Measurements from ENCODE around the gene CCHCR1. TPM values are rescaled to one million over a fixed set of nuclear protein-coding genes. Genes with fewer than 3 reads are reported as not detected.
A peak's percentile ranks its signal among the peaks of the same experiment; 100 is the strongest.

Gene CCHCR1
- total RNA-seq, 5 donors from 2014 or later (not counting 1 experiment from before 2014, with no cell fraction given) = 20.7 to 38.6 (median 28.1) TPM

DNA sequence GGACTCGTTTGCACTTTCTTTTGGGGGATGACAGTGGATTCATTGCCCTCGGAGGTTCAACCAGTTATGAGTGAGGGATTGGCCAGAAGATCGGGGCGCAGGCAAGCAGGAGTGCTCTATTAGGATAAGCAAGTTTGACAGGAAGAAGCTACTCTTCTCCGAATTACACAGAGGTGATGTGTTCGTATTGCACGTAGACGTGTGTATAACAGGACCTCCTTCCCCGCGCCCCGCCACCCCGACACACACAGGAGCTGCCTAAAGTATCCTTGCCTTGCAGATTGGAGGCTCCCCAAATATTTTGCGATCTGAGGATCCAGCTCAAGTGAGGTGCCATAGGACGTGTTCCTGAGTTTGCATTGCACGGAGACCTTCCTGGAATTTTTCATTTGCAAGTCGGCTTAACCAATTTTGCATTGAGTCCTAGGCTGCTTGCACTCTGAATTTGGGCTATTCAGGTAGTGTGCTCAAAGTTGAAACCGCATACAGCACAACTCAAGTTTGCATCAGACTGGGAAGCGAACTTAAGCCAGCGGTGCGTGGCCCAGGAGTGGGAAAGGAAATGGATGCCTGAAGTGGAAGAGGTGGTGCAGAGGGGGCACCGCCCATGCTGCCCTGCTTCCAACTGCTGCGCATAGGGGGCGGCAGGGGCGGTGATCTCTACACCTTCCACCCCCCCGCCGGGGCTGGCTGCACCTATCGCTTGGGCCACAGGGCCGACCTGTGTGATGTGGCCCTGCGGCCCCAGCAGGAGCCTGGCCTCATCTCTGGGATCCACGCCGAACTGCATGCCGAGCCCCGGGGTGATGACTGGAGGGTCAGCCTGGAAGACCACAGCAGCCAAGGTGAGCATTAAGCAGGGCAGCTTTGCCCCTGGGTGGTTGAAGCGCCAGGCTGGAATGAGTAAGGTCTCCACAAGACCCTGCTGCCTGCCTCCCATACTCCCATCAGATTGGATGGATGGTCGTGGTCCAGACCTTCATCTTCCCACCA, 1.6 kb upstream of the CCHCR1 start:
- H3K27ac ChIP-seq (ENCODE audit: low read length) = no peak overlapping the region
- Mint-ChIP-seq H3K4me1 (peaks cover 24 to 32% (median 27%) of the 10 kb centered on the region in 3 donors), H3K27ac (peak overlapping the region; percentile 68 to 84), H3K36me3 (peaks cover 15% of the 10 kb centered on the region), H3K9me3 (no peaks in the 10 kb centered on the region), H3K27me3 (no peaks in the 10 kb centered on the region), H3K4me3 (peak overlapping the region; percentile 82 to 90 (median 88))
- ATAC-seq (replicated peaks in 1 of 4) (peak in 1 of 4 experiments; percentile 1), DNase-seq (peak in 12 of 35 experiments; percentile 6 to 39 (median 19))
- peaks cover 7 to 23% of the 10 kb centered on the region in 2 experiments for H3K4me1 ChIP-seq (ENCODE audit: control insufficient read depth in 1 of 2, extremely low read depth in 1 of 2, insufficient read depth in 2 of 2, low read length in 2 of 2)
- POLR2A ChIA-PET = interaction anchor here in 1 of 2 donors (0.7 kb wide), 1 partner anchor 38 kb away, joined by 3 read pairs; no protein-coding TSS in a partner anchor
- peak overlapping the region; percentile 70 to 93 for H3K4me3 ChIP-seq (ENCODE audit: control insufficient read depth in 1 of 2, extremely low read depth in 1 of 2, low read length in 1 of 2)
- 25% methylated on average over 21 of the region's 35 CpGs for WGBS (ENCODE audit: insufficient coverage)
- H3K9me3 ChIP-seq = no peaks in the 10 kb centered on the region
- CTCF ChIA-PET = interaction anchor here in 1 of 2 donors (0.8 to 1.9 kb wide), 5 partner anchors 11 to 1018 kb away, joined by 3 to 10 read pairs (median 6); no protein-coding TSS in a partner anchor
- H3K27me3 ChIP-seq (replicated peaks in 1 of 2; ENCODE audit: control insufficient read depth in 2 of 2, extremely low read depth in 1 of 2, insufficient read depth in 2 of 2, low read length in 1 of 2) = no peaks in the 10 kb centered on the region
- H3K36me3 ChIP-seq (ENCODE audit: control insufficient read depth in 2 of 2, extremely low read depth in 1 of 2, insufficient read depth in 1 of 2, low read length in 1 of 2) = peaks cover 0 to 7% of the 10 kb centered on the region in 2 donors

DNA sequence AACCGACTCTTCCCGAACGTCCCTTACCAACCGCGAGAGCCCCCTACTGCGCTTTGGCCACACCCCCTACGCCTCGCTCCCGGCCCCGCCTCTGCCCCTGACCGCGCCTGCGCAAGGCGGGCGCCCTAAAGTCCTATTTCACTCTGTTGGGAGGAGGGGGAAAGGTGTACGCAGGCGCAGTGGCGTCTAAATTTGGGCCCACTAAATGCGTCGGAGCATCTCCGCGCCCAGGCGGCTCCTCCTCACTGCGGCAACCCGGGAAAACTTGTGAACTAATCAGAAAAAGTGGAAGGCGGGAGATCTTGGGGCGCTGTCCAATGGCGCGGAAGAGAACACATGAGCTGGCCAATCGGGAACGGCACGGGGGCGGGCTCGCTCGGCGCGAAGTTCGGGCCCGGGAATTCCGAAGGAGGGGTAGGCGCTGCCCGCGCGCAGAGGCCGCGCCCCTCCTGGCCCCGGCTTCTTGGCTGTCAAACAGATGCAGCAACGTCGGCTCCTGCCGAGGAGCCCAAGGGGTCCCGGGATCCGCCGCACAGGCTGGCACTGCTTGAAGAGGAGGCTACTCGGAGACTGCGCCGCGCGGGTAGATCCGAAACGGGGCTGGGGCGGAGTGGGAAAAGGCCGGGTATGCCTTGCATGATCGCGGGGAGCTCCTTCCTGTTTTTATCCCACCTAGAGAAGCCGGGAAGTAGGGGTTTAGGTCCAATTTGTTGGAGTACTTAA, 699 bp upstream of the CCHCR1 start, which contains the start of gene TCF19:
TCF19 (plus strand) TSS at position 450 of the 723 bp plus-strand sequence. CDS start 881 bp downstream, outside the sequence.
- Mint-ChIP-seq H3K27me3 (no peaks in the 10 kb centered on the region), H3K36me3 (peaks cover 15% of the 10 kb centered on the region), H3K4me3 (peak within 1 kb of the TSS; percentile 82 to 90 (median 88)), H3K4me1 (peaks cover 24 to 32% (median 27%) of the 10 kb centered on the region in 3 donors), H3K27ac (peak within 1 kb of the TSS; percentile 77 to 84), H3K9me3 (no peaks in the 10 kb centered on the region)
- Histone ChIP-seq H3K36me3 (ENCODE audit: control insufficient read depth in 2 of 2, extremely low read depth in 1 of 2, insufficient read depth in 1 of 2, low read length in 1 of 2) (peaks cover 0 to 7% of the 10 kb centered on the region in 2 donors), H3K4me1 (ENCODE audit: control insufficient read depth in 1 of 2, extremely low read depth in 1 of 2, insufficient read depth in 2 of 2, low read length in 2 of 2) (peaks cover 7 to 23% of the 10 kb centered on the region in 2 experiments), H3K27me3 (replicated peaks in 1 of 2; ENCODE audit: control insufficient read depth in 2 of 2, extremely low read depth in 1 of 2, insufficient read depth in 2 of 2, low read length in 1 of 2) (no peaks in the 10 kb centered on the region), H3K9me3 (no peaks in the 10 kb centered on the region), H3K4me3 (ENCODE audit: control insufficient read depth in 1 of 2, extremely low read depth in 1 of 2, low read length in 1 of 2) (peak within 1 kb of the TSS; percentile 70 to 93), H3K27ac (ENCODE audit: low read length) (peak within 1 kb of the TSS; percentile 77)
- DNase-seq = peak; percentile 97 to 100 (median 98)
- ATAC-seq (replicated peaks in 1 of 4) = peak; percentile 93 to 95 (median 95)
- POLR2A ChIA-PET = interaction anchor here in 1 of 2 donors (0.7 kb wide), 1 partner anchor 38 kb away, joined by 3 read pairs; no protein-coding TSS in a partner anchor
- WGBS (ENCODE audit: insufficient coverage) = under 1% methylated on average over 50 of the region's 65 CpGs
- CTCF ChIA-PET = interaction anchor here in 1 of 2 donors (0.8 to 1.9 kb wide), 5 partner anchors 10 to 1019 kb away, joined by 3 to 10 read pairs (median 6); no protein-coding TSS in a partner anchor

DNA sequence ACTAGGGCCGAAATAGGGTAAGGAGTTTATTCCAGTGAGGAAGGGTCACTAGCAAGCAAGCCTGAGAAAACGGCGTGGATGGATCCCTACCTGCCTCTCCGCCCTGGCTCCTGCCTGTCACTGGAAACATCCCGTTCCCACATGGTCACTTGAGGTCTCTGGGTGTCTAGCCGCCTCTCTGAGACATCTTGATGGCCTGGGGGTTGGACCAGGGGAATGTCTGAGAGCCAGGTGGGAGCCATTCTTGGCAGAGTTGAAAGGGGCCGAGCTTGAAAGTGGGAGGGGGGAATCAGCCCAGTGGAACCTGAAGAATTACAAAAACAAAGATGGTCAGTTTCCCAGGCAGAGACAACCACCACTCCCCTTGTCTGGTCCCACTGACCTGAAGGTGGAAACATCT, 961 bp downstream of the CCHCR1 start:
- H3K27me3 Mint-ChIP-seq = no peaks in the 10 kb centered on the region
- no peak overlapping the region for H3K27ac Mint-ChIP-seq
- POLR2A ChIA-PET = no interaction called here
- peaks cover 0 to 2% of the 10 kb centered on the region in 2 donors for H3K36me3 ChIP-seq (ENCODE audit: control insufficient read depth in 2 of 2, extremely low read depth in 1 of 2, insufficient read depth in 1 of 2, low read length in 1 of 2)
- H3K27ac ChIP-seq (ENCODE audit: low read length) = no peak overlapping the region
- H3K4me1 Mint-ChIP-seq = peaks cover 24 to 32% (median 27%) of the 10 kb centered on the region in 3 donors
- WGBS (ENCODE audit: insufficient coverage) = 100% methylated on average over 3 of the region's 7 CpGs
- no peaks in the 10 kb centered on the region for H3K9me3 Mint-ChIP-seq
- H3K4me3 ChIP-seq (ENCODE audit: control insufficient read depth in 1 of 2, extremely low read depth in 1 of 2, low read length in 1 of 2) = no peak overlapping the region
- peaks cover 7 to 23% of the 10 kb centered on the region in 2 experiments for H3K4me1 ChIP-seq (ENCODE audit: control insufficient read depth in 1 of 2, extremely low read depth in 1 of 2, insufficient read depth in 2 of 2, low read length in 2 of 2)
- CTCF ChIA-PET = no interaction called here
- no peaks in the 10 kb centered on the region for H3K9me3 ChIP-seq
- H3K36me3 Mint-ChIP-seq = peaks cover 23% of the 10 kb centered on the region
- peak overlapping the region in 2 of 3 donors; percentile 82 to 90 for H3K4me3 Mint-ChIP-seq
- H3K27me3 ChIP-seq (replicated peaks in 1 of 2; ENCODE audit: control insufficient read depth in 2 of 2, extremely low read depth in 1 of 2, insufficient read depth in 2 of 2, low read length in 1 of 2) = no peaks in the 10 kb centered on the region
- DNase-seq = no peak
- ATAC-seq (replicated peaks in 1 of 4) = no peak

DNA sequence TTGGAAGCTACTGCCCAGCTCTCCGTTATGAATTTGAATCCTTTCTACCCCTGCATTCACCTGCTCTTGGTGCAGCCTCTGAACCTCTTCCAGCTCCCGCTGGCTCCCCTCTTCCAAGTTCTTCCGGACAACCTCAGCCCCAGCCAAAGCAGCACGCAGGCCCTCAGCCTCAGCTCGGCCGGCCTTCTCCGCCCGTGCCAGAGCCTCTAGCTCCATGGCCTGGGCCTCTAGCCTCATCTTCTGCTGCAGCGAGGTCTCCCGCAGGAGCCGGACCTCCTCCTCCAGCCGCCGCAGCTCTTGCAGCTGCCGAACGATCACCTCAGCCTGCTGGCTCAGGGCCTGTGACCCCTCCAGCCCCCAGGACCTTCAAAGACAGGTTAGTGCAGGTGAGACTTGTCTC, 3.2 kb downstream of the CCHCR1 start:
- ATAC-seq (replicated peaks in 1 of 4) (no peak), DNase-seq (no peak)
- POLR2A ChIA-PET = no interaction called here
- Histone ChIP-seq H3K9me3 (no peaks in the 10 kb centered on the region), H3K36me3 (ENCODE audit: control insufficient read depth in 2 of 2, extremely low read depth in 1 of 2, insufficient read depth in 1 of 2, low read length in 1 of 2) (peaks cover 3 to 7% of the 10 kb centered on the region in 2 donors), H3K4me3 (ENCODE audit: control insufficient read depth in 1 of 2, extremely low read depth in 1 of 2, low read length in 1 of 2) (no peak overlapping the region), H3K4me1 (ENCODE audit: control insufficient read depth in 1 of 2, extremely low read depth in 1 of 2, insufficient read depth in 2 of 2, low read length in 2 of 2) (peaks cover 7 to 18% of the 10 kb centered on the region in 2 experiments), H3K27me3 (replicated peaks in 1 of 2; ENCODE audit: control insufficient read depth in 2 of 2, extremely low read depth in 1 of 2, insufficient read depth in 2 of 2, low read length in 1 of 2) (no peaks in the 10 kb centered on the region), H3K27ac (ENCODE audit: low read length) (no peak overlapping the region)
- H3K4me1 Mint-ChIP-seq = peaks cover 21 to 24% (median 23%) of the 10 kb centered on the region in 3 donors
- no peaks in the 10 kb centered on the region for H3K27me3 Mint-ChIP-seq
- 95% methylated on average over 10 of the region's 15 CpGs for WGBS (ENCODE audit: insufficient coverage)
- H3K36me3 Mint-ChIP-seq = peaks cover 42% of the 10 kb centered on the region
- H3K4me3 Mint-ChIP-seq = no peak overlapping the region
- H3K9me3 Mint-ChIP-seq = no peaks in the 10 kb centered on the region
- no peak overlapping the region for H3K27ac Mint-ChIP-seq
- CTCF ChIA-PET = interaction anchor here in 1 of 2 donors (0.6 kb wide), 1 partner anchor 337 kb away, joined by 4 read pairs; no protein-coding TSS in a partner anchor

DNA sequence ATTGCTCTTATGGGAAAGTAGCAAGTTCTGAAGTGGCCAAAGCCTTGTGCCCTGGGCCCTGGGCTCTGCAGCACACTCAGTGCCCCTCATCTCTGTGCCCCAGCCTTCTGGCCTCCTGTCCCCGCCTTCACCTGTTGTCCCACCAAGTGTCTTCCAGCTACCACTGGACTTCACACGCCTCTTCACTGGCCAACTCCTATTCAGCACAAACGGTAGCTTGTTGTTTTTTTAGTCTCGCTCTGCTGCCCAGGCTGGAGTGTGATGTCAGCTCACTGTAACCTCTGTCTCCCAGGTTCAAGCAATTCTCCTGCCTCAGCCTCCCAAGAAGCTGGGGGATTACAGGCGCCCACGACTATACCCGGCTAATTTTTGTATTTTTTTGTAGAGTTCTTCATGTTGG, 4.8 kb downstream of the CCHCR1 start:
- Mint-ChIP-seq H3K27me3 (no peaks in the 10 kb centered on the region), H3K4me1 (peaks cover 8 to 9% (median 9%) of the 10 kb centered on the region in 3 donors), H3K27ac (peak overlapping the region in 1 of 2 donors; percentile 8), H3K4me3 (no peak overlapping the region), H3K9me3 (no peaks in the 10 kb centered on the region), H3K36me3 (peaks cover 42% of the 10 kb centered on the region)
- Histone ChIP-seq H3K4me1 (ENCODE audit: control insufficient read depth in 1 of 2, extremely low read depth in 1 of 2, insufficient read depth in 2 of 2, low read length in 2 of 2) (peaks cover 2 to 7% of the 10 kb centered on the region in 2 experiments), H3K4me3 (ENCODE audit: control insufficient read depth in 1 of 2, extremely low read depth in 1 of 2, low read length in 1 of 2) (no peak overlapping the region), H3K27ac (ENCODE audit: low read length) (no peak overlapping the region), H3K9me3 (no peaks in the 10 kb centered on the region), H3K36me3 (ENCODE audit: control insufficient read depth in 2 of 2, extremely low read depth in 1 of 2, insufficient read depth in 1 of 2, low read length in 1 of 2) (peaks cover 3 to 7% of the 10 kb centered on the region in 2 donors), H3K27me3 (replicated peaks in 1 of 2; ENCODE audit: control insufficient read depth in 2 of 2, extremely low read depth in 1 of 2, insufficient read depth in 2 of 2, low read length in 1 of 2) (no peaks in the 10 kb centered on the region)
- 90% methylated on average over 4 of the region's 7 CpGs for WGBS (ENCODE audit: insufficient coverage)
- ATAC-seq (replicated peaks in 1 of 4) (no peak), DNase-seq (no peak)
- ChIA-PET POLR2A (interaction anchor here in 1 of 2 donors (0.7 kb wide), 1 partner anchor 266 kb away, joined by 5 read pairs; no protein-coding TSS in a partner anchor), CTCF (interaction anchor here in 1 of 2 donors (0.6 to 0.7 kb wide), 2 partner anchors 75 to 246 kb away, joined by 3 to 4 read pairs; no protein-coding TSS in a partner anchor)
